ENCODE measurements around the gene DUS2.
"Not testable (repeated sequence)": the region's sequence is repeated elsewhere in the genome, so short reads cannot be mapped to it uniquely, and the experiment has no call there.

DUS2 gene

GRCh38 chr16:68091380-68092261 is 68.5 kb downstream of the DUS2 start:
- DNase-seq (ENCODE audit: low read depth) = peak; percentile 82

- DNase-seq (ENCODE audit: low read depth) = not testable (repeated sequence)
These were observed 69.2 kb downstream of the DUS2 start for GRCh38 chr16:68092275-68092674.

- peak; percentile 45 for DNase-seq (ENCODE audit: low read depth)
These were observed 70.9 kb downstream of the DUS2 start for GRCh38 chr16:68093816-68094613.

- no peak for DNase-seq (ENCODE audit: low read depth)
These were observed 71.5 kb downstream of the DUS2 start for GRCh38 chr16:68094614-68094934.

GRCh38 chr16:68096491-68096890 is 73.4 kb downstream of the DUS2 start:
- DNase-seq (ENCODE audit: low read depth) = no peak

GRCh38 chr16:68097088-68097487 is 74.0 kb downstream of the DUS2 start:
- DNase-seq (ENCODE audit: low read depth) = no peak

GRCh38 chr16:68097895-68098294 is 74.8 kb downstream of the DUS2 start:
- DNase-seq (ENCODE audit: low read depth) = no peak

- no peak for DNase-seq (ENCODE audit: low read depth)
These were observed 77.4 kb downstream of the DUS2 start for GRCh38 chr16:68100488-68100887.

- DNase-seq (ENCODE audit: low read depth) = peak; percentile 43
These were observed 82.5 kb downstream of the DUS2 start for GRCh38 chr16:68105611-68106010.

GRCh38 chr16:68107230-68107928 is 84.3 kb downstream of the DUS2 start:
- not testable (repeated sequence) for DNase-seq (ENCODE audit: low read depth)

GRCh38 chr16:68109156-68109555 is 86.1 kb downstream of the DUS2 start:
- DNase-seq (ENCODE audit: low read depth) = not testable (repeated sequence)

- DNase-seq (ENCODE audit: low read depth) = not testable (repeated sequence)
These were observed 87.5 kb downstream of the DUS2 start for GRCh38 chr16:68110611-68111010.

- no peak for DNase-seq (ENCODE audit: low read depth)
These were observed 88.3 kb downstream of the DUS2 start for GRCh38 chr16:68111379-68111778.

- DNase-seq (ENCODE audit: low read depth) = no peak
These were observed 90.1 kb downstream of the DUS2 start for GRCh38 chr16:68113059-68113761.

- no peak for DNase-seq (ENCODE audit: low read depth)
These were observed 90.7 kb downstream of the DUS2 start for GRCh38 chr16:68113765-68114240.

- DNase-seq (ENCODE audit: low read depth) = not testable (repeated sequence)
These were observed 91.9 kb downstream of the DUS2 start for GRCh38 chr16:68114939-68115338.

GRCh38 chr16:68115851-68116250 is 92.8 kb downstream of the DUS2 start:
- DNase-seq (ENCODE audit: low read depth) = no peak

GRCh38 chr16:68116256-68116867 is 93.3 kb downstream of the DUS2 start:
- peak; percentile 62 for DNase-seq (ENCODE audit: low read depth)

GRCh38 chr16:68117884-68118283 is 94.8 kb downstream of the DUS2 start:
- no peak for DNase-seq (ENCODE audit: low read depth)

- DNase-seq (ENCODE audit: low read depth) = not testable (repeated sequence)
These were observed 95.9 kb downstream of the DUS2 start for GRCh38 chr16:68118954-68119353.

- not testable (repeated sequence) for DNase-seq (ENCODE audit: low read depth)
These were observed 97.4 kb downstream of the DUS2 start for GRCh38 chr16:68120496-68120895.
